GM21529 (cell line): Measurements from ENCODE around the gene CEBPA.

Experiments used
- ATAC-seq: cut with Tn5 transposase; IDR thresholded peaks from one replicate; pipeline ENCODE4 v1.9.1; 2021; ENCODE audit not compliant: unreplicated experiment

The CEBPA gene

GRCh38 chr19:33302175-33302973 lies at the start of gene CEBPA:
Gene CEBPA (minus strand): TSS chr19:33302534. CDS start chr19:33302414, 120 bp downstream.
- peak; percentile 77 for ATAC-seq

- ATAC-seq, result no peak
These were observed 48.4 kb upstream of the CEBPA start for GRCh38 chr19:33350538-33351309.

- no peak for ATAC-seq
These were observed 47.3 kb upstream of the CEBPA start for GRCh38 chr19:33349319-33350289.

- ATAC-seq, result no peak
These were observed 46.1 kb upstream of the CEBPA start for GRCh38 chr19:33348301-33349010.

GRCh38 chr19:33347300-33347699 lies 45.0 kb upstream of the CEBPA start:
- no peak for ATAC-seq

GRCh38 chr19:33346665-33347064 lies 44.3 kb upstream of the CEBPA start:
- no peak for ATAC-seq

- ATAC-seq, result no peak
These were observed 42.8 kb upstream of the CEBPA start for GRCh38 chr19:33345163-33345562.

GRCh38 chr19:33344573-33344925 lies 42.2 kb upstream of the CEBPA start:
- ATAC-seq, result no peak

GRCh38 chr19:33343859-33344572 lies 41.7 kb upstream of the CEBPA start:
- no peak for ATAC-seq

GRCh38 chr19:33343301-33343700 lies 41.0 kb upstream of the CEBPA start:
- no peak for ATAC-seq

GRCh38 chr19:33340991-33341390 lies 38.7 kb upstream of the CEBPA start:
- no peak for ATAC-seq

GRCh38 chr19:33339016-33339984 lies 37.0 kb upstream of the CEBPA start:
- no peak for ATAC-seq

GRCh38 chr19:33335446-33335845 lies 33.1 kb upstream of the CEBPA start:
- no peak for ATAC-seq

- ATAC-seq, result no peak
These were observed 31.9 kb upstream of the CEBPA start for GRCh38 chr19:33334271-33334670.

GRCh38 chr19:33333642-33334041 lies 31.3 kb upstream of the CEBPA start:
- ATAC-seq, result no peak

- no peak for ATAC-seq
These were observed 30.8 kb upstream of the CEBPA start for GRCh38 chr19:33333151-33333550.

- no peak for ATAC-seq
These were observed 29.9 kb upstream of the CEBPA start for GRCh38 chr19:33332248-33332647.

GRCh38 chr19:33329736-33330135 lies 27.4 kb upstream of the CEBPA start:
- no peak for ATAC-seq

GRCh38 chr19:33329060-33329459 lies 26.7 kb upstream of the CEBPA start:
- ATAC-seq, result no peak
